Keratinocyte (primary cell): Measurements from ENCODE around the gene SASH1. TPM values are rescaled to one million over a fixed set of nuclear protein-coding genes. Genes with fewer than 3 reads are reported as not detected.

ENCODE experiments used
- DNase-seq: peaks from one replicate; pipeline ENCODE4 v3.0.0-alpha.2; 2011; ENCODE audit warnings: low read depth, missing footprints, low spot score
- FAIRE-seq: peaks from 2 replicates; lab custom pipeline; 2011; peaks lifted over from hg19 to GRCh38; lab: Jason Lieb, UNC
- H2AFZ ChIP-seq: 2 replicates; pipeline ENCODE4 v1.6.0; 2012; ENCODE audit warnings: low read length, control low read depth, inconsistent platforms; ENCODE audit not compliant: control insufficient read depth
- H3K27ac ChIP-seq: 2 replicates; pipeline ENCODE4 v1.5.1; 2011; ENCODE audit warnings: low read length; ENCODE audit not compliant: control insufficient read depth, insufficient read depth
- H3K27me3 ChIP-seq: 3 replicates; pipeline ENCODE4 v1.6.0; 2011; ENCODE audit warnings: low read length; ENCODE audit not compliant: control insufficient read depth, insufficient read depth; ENCODE audit errors: extremely low read depth
- H3K36me3 ChIP-seq, 2 experiments: 2 replicates in 1 of 2; 3 replicates in 1 of 2; pipeline ENCODE4 v1.5.1; 2011; ENCODE audit warnings: low read length in 2 of 2, mild to moderate bottlenecking in 1 of 2; ENCODE audit not compliant: control insufficient read depth in 2 of 2, insufficient read depth in 2 of 2; ENCODE audit errors: extremely low read depth in 1 of 2
- H3K4me1 ChIP-seq: 3 replicates; pipeline ENCODE4 v1.5.1; 2011; ENCODE audit warnings: low read length; ENCODE audit not compliant: control insufficient read depth, insufficient read depth; ENCODE audit errors: extremely low read depth
- H3K4me2 ChIP-seq: 3 replicates; pipeline ENCODE4 v1.6.0; 2011; ENCODE audit warnings: low read depth, low read length; ENCODE audit not compliant: control insufficient read depth, insufficient read depth; ENCODE audit errors: extremely low read depth
- H3K4me3 ChIP-seq, 3 experiments: fragments of 200-600 bp in 1 of 3; sonication (generic) in 1 of 3; 2 replicates in 2 of 3; 3 replicates in 1 of 3; pipeline ENCODE4 v1.5.1; 2011 to 2016; ENCODE audit warnings: low read length in 3 of 3, mild to moderate bottlenecking in 3 of 3, control low read depth in 2 of 3, inconsistent platforms in 1 of 3, low read depth in 1 of 3, mixed read lengths in 1 of 3, mixed run types in 1 of 3, moderate library complexity in 1 of 3; ENCODE audit not compliant: control insufficient read depth in 2 of 3, insufficient read depth in 2 of 3; ENCODE audit errors: extremely low read depth in 1 of 3
- H3K79me2 ChIP-seq: 2 replicates; pipeline ENCODE4 v1.6.0; 2012; ENCODE audit warnings: low read length; ENCODE audit not compliant: control insufficient read depth, insufficient read depth
- H3K9ac ChIP-seq: 3 replicates; pipeline ENCODE4 v1.6.0; 2011; ENCODE audit warnings: low read length; ENCODE audit not compliant: control insufficient read depth, insufficient read depth; ENCODE audit errors: extremely low read depth
- H3K9me1 ChIP-seq: 3 replicates; pipeline ENCODE4 v1.6.0; 2011; ENCODE audit warnings: low read length; ENCODE audit not compliant: control insufficient read depth, insufficient read depth; ENCODE audit errors: extremely low read depth
- H3K9me3 ChIP-seq: 2 replicates; pipeline ENCODE4 v1.5.1; 2012; ENCODE audit warnings: low read depth, low read length; ENCODE audit not compliant: control insufficient read depth
- H4K20me1 ChIP-seq: 3 replicates; pipeline ENCODE4 v1.6.0; 2011; ENCODE audit warnings: low read length; ENCODE audit not compliant: control insufficient read depth, insufficient read depth; ENCODE audit errors: extremely low read depth
- EZH2 ChIP-seq: IDR thresholded peaks from one replicate; pipeline ENCODE4 v1.6.1; 2012; ENCODE audit warnings: inconsistent platforms, mild to moderate bottlenecking, low read length, moderate library complexity
- dilution Hi-C: fragments of 300-500 bp; cut with MboI; formaldehyde crosslinking; loops from one replicate; pipeline ENCODE4 v1.7.0; 2020; ENCODE audit warnings: low sequenced_read_pairs; ENCODE audit not compliant: extremely low pct_ligation_motif_present
- polyA plus RNA-seq, 5 experiments: library from polyadenylated mRNA; depleted of rRNA in 3 of 5; stranded (reverse) in 3 of 5; stranded (forward) in 1 of 5; unstranded in 1 of 5; fragments of >200 nt; gene quantifications; 1 replicate in 1 of 5; 2 replicates in 3 of 5; 3 replicates in 1 of 5; pipeline versions ENCODE4 v1.2.1 to v1.2.3, GENCODE V29; 2011 to 2012; ENCODE audit warnings: missing spikeins in 2 of 5, low read depth in 1 of 5, low replicate concordance in 1 of 5
- small RNA-seq, 3 experiments: library from RNA; depleted of rRNA; stranded (forward); fragments of <200 nt; gene quantifications; one replicate each; pipeline ENCODE3, GENCODE V24; 2012; ENCODE audit warnings: low read depth in 3 of 3, low replicate concordance in 1 of 3; ENCODE audit not compliant: insufficient read length in 3 of 3
- TF ChIP-seq, protein P1 (sequence below), 3 experiments: IDR thresholded peaks in 1 of 3; conservative IDR thresholded peaks in 1 of 3; optimal IDR thresholded peaks in 1 of 3; 2 replicates in 2 of 3; 3 replicates in 1 of 3; pipeline versions ENCODE3 to v1.5.1; 2011; ENCODE audit warnings: low read length in 3 of 3, mild to moderate bottlenecking in 3 of 3, moderate library complexity in 2 of 3, control low read depth in 1 of 3, inconsistent platforms in 1 of 3; ENCODE audit not compliant: insufficient read depth in 2 of 3; ENCODE audit errors: extremely low read depth in 1 of 3

The SASH1 gene
- polyA plus RNA-seq, 1 donor (not counting 4 experiments of a cell fraction or from before 2014, with no cell fraction given), result 4.4 TPM

DNA sequence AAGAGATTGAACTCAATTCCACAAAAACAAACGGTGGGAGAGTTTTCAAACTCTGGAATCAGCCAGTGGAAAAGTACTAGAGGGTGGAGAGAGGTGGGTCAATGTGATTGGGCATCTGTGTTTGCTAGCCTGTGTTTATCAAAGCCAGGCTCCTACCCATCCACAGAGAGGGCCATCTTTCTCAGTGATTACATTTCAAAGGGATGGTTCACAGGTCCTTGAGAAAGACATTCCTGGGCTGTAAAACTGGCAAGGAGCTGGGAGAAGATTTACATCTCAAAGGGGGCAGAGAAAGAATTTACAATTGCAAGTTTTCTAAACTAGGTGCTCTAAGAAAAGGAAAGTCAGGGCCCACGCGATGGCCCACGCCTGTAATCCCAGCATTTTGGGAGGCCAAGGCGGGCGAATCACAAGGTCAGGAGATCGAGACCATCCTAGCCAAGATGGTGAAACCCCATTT lies 257.4 kb downstream of the SASH1 start:
- no peak overlapping the region for H3K4me2 ChIP-seq
- no peak overlapping the region for H3K4me3 ChIP-seq
- TF ChIP-seq, protein P1, sequence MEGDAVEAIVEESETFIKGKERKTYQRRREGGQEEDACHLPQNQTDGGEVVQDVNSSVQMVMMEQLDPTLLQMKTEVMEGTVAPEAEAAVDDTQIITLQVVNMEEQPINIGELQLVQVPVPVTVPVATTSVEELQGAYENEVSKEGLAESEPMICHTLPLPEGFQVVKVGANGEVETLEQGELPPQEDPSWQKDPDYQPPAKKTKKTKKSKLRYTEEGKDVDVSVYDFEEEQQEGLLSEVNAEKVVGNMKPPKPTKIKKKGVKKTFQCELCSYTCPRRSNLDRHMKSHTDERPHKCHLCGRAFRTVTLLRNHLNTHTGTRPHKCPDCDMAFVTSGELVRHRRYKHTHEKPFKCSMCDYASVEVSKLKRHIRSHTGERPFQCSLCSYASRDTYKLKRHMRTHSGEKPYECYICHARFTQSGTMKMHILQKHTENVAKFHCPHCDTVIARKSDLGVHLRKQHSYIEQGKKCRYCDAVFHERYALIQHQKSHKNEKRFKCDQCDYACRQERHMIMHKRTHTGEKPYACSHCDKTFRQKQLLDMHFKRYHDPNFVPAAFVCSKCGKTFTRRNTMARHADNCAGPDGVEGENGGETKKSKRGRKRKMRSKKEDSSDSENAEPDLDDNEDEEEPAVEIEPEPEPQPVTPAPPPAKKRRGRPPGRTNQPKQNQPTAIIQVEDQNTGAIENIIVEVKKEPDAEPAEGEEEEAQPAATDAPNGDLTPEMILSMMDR (optimal IDR thresholded peaks at IDR 0.05 in 1 of 3, IDR thresholded peaks at IDR 0.05 in 1 of 3, conservative IDR thresholded peaks at IDR 0.05 in 1 of 3; ENCODE audit: extremely low read depth in 1 of 3, insufficient read depth in 2 of 3, low read length in 3 of 3), result no peak
- no peak for TF ChIP-seq EZH2
- no peaks in the 10 kb centered on the region for H3K4me1 ChIP-seq
- FAIRE-seq, result no peak
- H2AFZ ChIP-seq, result no peak overlapping the region
- H3K36me3 ChIP-seq, result no peaks in the 10 kb centered on the region
- no peak overlapping the region for H3K9ac ChIP-seq
- H3K9me1 ChIP-seq, result no peaks in the 10 kb centered on the region
- no peak for DNase-seq
- peaks cover 4% of the 10 kb centered on the region for H3K27me3 ChIP-seq
- no peaks in the 10 kb centered on the region for H3K79me2 ChIP-seq
- no peaks in the 10 kb centered on the region for H4K20me1 ChIP-seq
- dilution Hi-C loops, result no loop called here
- no peaks in the 10 kb centered on the region for H3K9me3 ChIP-seq
- no peak overlapping the region for H3K27ac ChIP-seq

Small RNA genes lying within 50 kb of the gene (small RNA-seq; reads per million reads assigned to genes)
- 0 reads per million in 3 experiments for gene SNRPEP6
